Measurements from ENCODE around the gene TP53BP1. TPM values are rescaled to one million over a fixed set of nuclear protein-coding genes. Genes with fewer than 3 reads are reported as not detected.

Gene TP53BP1
- total and polyA plus RNA-seq, 8 donors = 3.3 to 85.7 (median 14.5) TPM

DNA sequence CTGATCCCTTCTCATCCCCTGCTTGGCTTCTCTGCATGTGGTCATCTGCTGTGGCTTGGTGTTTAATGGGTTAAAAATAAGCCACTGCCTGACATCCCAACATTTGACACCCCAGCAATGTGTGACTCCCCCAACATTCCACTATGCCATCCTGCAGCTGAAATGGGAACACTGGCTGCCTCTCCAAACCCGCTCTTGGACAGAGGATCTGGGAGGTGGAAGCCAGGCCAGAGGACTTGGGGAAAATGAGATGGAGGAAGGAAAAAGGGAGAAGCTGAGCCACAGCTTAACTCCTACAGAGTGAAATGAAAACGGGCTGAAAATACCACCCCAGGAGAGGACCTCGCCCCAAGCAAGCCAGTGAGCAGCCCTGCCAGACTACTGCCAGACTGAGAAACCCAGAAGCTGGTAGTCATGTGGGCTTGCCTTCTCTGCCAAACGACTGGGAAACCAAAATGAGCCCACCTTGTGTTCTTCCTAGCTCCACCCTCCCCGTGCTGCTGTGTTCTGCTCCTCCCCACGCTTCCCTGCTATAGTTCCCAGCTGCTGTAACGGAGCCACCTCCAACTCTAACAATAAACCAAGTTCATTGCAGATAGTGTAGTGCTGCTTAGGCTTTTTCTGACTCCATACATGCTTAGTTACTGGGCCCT lies 38.2 kb upstream of the TP53BP1 start:
- no peak overlapping the region for H3K27ac ChIP-seq

GRCh38 chr15:43529587-43530345 lies 36.8 kb upstream of the TP53BP1 start:
- DNase-seq = no peak
- 82 to 88% (median 86%) methylated on average over 10 to 12 of the region's 12 CpGs for WGBS, 5 donors
- H3K27ac ChIP-seq = no peak overlapping the region
- TF ChIP-seq POLR2AphosphoS5 (IDR thresholded peaks at IDR 0.05) (no peak), POLR2A (IDR thresholded peaks at IDR 0.05) (no peak), CTCF (IDR thresholded peaks at IDR 0.05) (no peak), EP300 (IDR thresholded peaks at IDR 0.05) (no peak)
- H3K27me3 ChIP-seq = no peaks in the 10 kb centered on the region
- H3K36me3 ChIP-seq = peaks cover under 1 to 34% (median 22%) of the 10 kb centered on the region in 4 donors
- intact Hi-C loops (cut with DNase I; ENCODE audit: low total_unique reads) = no loop called here
- H3K4me3 ChIP-seq = no peak overlapping the region
- H3K4me1 ChIP-seq = no peaks in the 10 kb centered on the region
- H3K9me3 ChIP-seq = no peaks in the 10 kb centered on the region

More for the DNA sequence above, 38.2 kb upstream of the TP53BP1 start:
- WGBS, 5 donors = 27 to 36% (median 33%) methylated on average over 7 of the region's 7 CpGs
- no peaks in the 10 kb centered on the region for H3K4me1 ChIP-seq
- intact Hi-C loops (cut with DNase I; ENCODE audit: low total_unique reads) = no loop called here
- H3K27me3 ChIP-seq = no peaks in the 10 kb centered on the region
- H3K4me3 ChIP-seq = no peak overlapping the region
- no peaks in the 10 kb centered on the region for H3K9me3 ChIP-seq
- TF ChIP-seq POLR2AphosphoS5 (IDR thresholded peaks at IDR 0.05) (no peak), EP300 (IDR thresholded peaks at IDR 0.05) (no peak), POLR2A (IDR thresholded peaks at IDR 0.05) (no peak), CTCF (IDR thresholded peaks at IDR 0.05) (no peak)
- H3K36me3 ChIP-seq = peaks cover 5 to 30% (median 26%) of the 10 kb centered on the region in 4 donors
- peak in 1 of 2 donors; percentile 38 for DNase-seq

DNA sequence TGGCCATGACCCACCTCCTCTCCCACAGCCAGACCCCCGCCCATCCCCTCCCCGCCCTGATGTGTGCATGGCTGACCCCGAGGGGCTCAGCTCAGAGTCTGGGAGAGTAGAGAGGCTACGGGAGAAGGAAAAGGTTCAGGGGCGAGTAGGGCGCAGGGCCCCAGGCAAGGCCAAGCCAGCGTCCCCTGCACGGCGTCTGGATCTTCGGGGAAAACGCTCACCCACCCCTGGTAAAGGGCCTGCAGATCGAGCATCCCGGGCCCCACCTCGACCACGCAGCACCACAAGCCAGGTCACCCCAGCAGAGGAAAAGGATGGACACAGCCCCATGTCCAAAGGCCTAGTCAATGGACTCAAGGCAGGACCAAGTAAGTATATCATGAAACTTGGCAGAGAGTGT lies 36.2 kb upstream of the TP53BP1 start:
- Histone ChIP-seq H3K4me3 (no peak overlapping the region), H3K36me3 (peaks cover 0 to 34% (median 20%) of the 10 kb centered on the region in 4 donors), H3K27me3 (no peaks in the 10 kb centered on the region), H3K9me3 (no peaks in the 10 kb centered on the region), H3K4me1 (no peaks in the 10 kb centered on the region), H3K27ac (no peak overlapping the region)
- TF ChIP-seq POLR2AphosphoS5 (IDR thresholded peaks at IDR 0.05) = no peak
- no peak for TF ChIP-seq CTCF (IDR thresholded peaks at IDR 0.05)
- TF ChIP-seq EP300 (IDR thresholded peaks at IDR 0.05) = no peak
- TF ChIP-seq POLR2A (IDR thresholded peaks at IDR 0.05) = no peak
- intact Hi-C loops (cut with DNase I; ENCODE audit: low total_unique reads) = no loop called here
- no peak for DNase-seq
- WGBS, 5 donors = 91 to 96% (median 92%) methylated on average over 13 to 15 of the region's 15 CpGs

DNA sequence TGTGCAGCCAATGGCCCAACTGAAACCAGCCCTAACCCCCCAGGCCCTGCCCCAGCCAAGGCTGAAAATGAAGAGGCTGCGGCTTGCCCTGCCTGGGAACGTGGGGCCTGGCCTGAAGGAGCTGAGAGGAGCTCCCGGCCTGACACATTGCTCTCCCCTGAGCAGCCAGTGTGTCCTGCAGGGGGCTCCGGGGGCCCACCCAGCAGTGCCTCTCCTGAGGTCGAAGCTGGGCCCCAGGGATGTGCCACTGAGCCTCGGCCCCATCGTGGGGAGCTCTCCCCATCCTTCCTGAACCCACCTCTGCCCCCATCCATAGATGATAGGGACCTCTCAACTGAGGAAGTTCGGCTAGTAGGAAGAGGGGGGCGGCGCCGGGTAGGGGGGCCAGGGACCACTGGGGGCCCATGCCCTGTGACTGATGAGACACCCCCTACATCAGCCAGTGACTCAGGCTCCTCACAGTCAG lies 35.6 kb upstream of the TP53BP1 start:
- H3K4me3 ChIP-seq = no peak overlapping the region
- H3K27ac ChIP-seq = no peak overlapping the region
- H3K36me3 ChIP-seq = peaks cover 0 to 37% (median 18%) of the 10 kb centered on the region in 4 donors
- WGBS, 5 donors = 76 to 100% (median 90%) methylated on average over 2 to 11 of the region's 11 CpGs
- intact Hi-C loops (cut with DNase I; ENCODE audit: low total_unique reads) = no loop called here
- no peak for DNase-seq
- TF ChIP-seq EP300 (IDR thresholded peaks at IDR 0.05) (no peak), POLR2A (IDR thresholded peaks at IDR 0.05) (no peak), POLR2AphosphoS5 (IDR thresholded peaks at IDR 0.05) (no peak), CTCF (IDR thresholded peaks at IDR 0.05) (no peak)
- no peaks in the 10 kb centered on the region for H3K9me3 ChIP-seq
- H3K27me3 ChIP-seq = no peaks in the 10 kb centered on the region
- H3K4me1 ChIP-seq = no peaks in the 10 kb centered on the region

All from stomach (tissue), 9 donors.